HG02678 (cell line): ENCODE measurements around the gene PDK2.

ENCODE experiments used
- ATAC-seq: cut with Tn5 transposase; IDR thresholded peaks from one replicate; pipeline ENCODE4 v1.9.1; 2021; ENCODE audit warnings: mild to moderate bottlenecking, moderate library complexity; ENCODE audit not compliant: unreplicated experiment

The PDK2 gene

GRCh38 chr17:50149091-50149416, 53.9 kb downstream of the PDK2 start:
- ATAC-seq: no peak

DNA sequence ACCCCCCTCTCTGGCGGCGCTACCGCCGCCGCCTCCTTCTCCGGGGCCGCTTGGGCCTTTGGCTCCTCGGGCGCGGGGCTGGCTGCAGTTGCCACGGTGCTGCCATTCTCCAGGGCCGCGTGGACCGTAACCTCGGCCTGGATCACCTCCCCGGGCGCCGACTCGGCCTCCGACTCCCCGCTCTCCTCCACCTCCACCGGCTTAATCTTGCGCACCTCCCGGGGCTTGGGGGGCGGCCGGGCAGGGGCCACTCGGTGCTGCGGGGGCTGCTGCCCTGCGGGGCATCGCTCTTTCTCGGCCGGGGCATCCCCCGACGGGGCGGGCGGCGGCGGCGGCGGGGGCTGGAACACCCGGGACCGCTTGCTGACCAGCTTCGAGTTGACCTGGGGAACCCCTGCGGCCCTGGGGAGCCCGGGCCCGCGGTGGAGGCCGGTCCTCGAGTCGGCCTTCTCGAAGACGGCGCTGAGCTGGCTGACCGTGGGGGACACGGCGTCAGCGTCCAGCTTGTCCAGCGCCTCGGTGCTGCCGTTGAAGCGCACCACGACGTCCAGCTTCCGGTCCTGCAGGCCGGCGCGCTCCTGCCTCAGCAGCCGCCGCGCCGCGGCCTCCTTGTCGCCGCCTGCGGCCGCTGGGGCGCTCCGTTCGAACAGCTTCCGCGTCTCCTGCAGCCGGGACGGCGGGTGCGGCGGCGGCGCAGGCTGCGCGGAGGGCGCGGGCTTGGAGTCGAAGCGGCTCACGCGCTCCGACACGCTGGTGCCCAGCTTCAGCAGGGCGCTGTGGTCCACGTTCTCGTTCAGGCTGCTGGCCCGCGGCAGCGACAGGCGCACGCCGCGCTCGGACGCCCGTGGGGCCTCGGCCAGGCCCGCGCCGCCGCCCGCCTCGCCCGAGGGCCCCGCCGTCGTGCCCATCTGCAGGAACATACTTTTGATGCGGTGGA, 54.5 kb downstream of the PDK2 start:
- no peak for ATAC-seq

- ATAC-seq: no peak
These were observed 55.3 kb downstream of the PDK2 start, which contains the start of gene PPP1R9B for GRCh38 chr17:50150354-50151040. Gene PPP1R9B, minus strand, starts transcription at chr17:50150677. Its CDS starts 164 bp downstream, at chr17:50150513.

GRCh38 chr17:50151041-50151936, 56.1 kb downstream of the PDK2 start:
- ATAC-seq: peak; percentile 39

DNA sequence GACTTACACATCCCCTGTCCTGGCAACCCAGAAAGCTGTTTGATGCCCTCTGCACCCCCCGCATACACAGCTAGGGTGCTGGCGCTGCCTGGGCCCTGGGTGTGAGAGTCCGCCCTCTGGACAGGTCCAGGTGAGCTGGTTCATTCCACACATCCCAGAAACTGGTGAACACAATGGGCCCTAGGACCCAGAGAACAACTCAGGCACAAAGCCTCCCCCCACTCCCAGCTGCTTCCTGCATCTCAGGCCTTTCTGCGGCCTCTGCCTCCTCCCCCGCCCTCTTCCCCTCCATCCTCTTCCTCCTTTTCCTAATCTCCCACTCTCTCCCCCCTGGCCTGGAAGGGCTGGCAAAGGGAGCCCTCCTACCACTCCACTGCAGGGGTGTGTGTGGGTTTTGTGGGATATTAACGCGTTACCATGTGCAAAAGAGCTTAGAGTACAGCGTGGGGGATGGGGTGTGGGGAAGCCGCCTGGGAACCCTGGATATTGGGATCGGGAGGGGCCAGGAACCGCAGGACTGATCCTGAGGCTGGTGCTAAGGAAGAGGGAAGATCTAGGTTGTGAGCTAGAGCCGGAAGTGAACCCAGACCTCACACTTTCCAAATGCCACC, 56.9 kb downstream of the PDK2 start:
- ATAC-seq: no peak

DNA sequence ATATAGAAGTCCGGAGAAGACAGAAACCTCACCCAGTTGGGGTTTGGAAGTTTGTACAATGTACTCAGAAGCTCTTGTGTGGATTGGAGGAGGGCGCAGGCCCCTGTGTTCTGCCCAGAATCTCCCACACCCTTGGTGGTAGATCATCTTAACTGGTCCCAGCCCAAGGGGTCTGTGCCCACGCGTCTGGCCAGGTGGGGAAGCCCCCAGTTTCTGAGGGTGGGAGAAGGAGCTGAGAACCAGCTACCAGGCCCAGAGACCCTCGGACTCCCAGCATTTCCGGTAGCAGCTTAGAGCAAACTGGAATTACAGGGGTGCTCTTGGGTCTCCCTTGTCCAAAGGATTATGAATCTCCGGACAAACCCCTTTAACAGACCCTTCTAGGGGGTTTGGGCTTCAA, 57.6 kb downstream of the PDK2 start:
- ATAC-seq: no peak

DNA sequence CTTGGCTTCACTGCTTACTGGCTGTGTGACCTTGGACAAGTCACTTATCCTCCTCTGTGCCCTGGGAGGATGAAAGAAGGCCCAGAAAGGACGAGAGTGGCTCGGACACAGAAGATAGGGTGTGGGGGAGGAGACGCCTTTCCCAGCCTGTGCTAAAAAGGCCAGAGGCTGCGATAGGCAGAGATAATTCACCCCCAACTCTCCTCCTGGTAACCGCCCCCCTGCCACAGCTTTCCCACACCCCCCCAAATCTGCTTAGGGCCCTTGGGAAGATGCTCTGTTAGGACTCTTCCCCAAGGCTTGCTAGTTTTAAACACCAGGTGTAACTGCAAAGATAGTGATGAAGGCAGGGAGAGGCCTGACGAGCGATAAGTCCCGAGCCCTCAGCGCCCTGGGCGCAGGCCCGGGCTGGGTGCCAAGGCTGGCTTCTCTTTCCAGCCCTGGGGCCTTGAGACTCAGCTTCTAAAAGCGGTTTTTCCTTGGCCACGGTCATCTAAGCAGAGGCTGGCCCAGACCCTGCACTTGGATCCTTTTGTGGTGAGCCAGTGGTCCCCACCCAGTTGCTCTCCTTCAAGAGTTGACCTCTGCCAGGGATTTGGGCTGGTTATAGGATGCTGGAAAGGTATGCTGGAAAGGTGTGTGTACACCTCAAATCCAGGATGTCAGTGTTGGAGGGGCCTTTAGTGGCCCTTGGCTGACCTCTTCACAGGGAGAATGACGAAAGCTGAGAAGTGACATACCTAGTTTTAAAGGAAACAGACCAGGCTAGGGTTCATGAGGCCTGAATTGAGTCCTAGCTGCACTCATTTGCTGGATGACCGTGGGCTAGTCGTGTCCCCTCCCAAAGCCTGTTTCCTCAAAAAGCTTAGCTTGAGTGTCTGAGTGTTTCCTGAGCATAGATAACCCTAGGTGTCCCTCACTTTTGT, 58.8 kb downstream of the PDK2 start:
- ATAC-seq: no peak

- peak; percentile 33 for ATAC-seq
These were observed 59.5 kb downstream of the PDK2 start for GRCh38 chr17:50154604-50155003.

GRCh38 chr17:50155115-50155819, 60.1 kb downstream of the PDK2 start:
- no peak for ATAC-seq

DNA sequence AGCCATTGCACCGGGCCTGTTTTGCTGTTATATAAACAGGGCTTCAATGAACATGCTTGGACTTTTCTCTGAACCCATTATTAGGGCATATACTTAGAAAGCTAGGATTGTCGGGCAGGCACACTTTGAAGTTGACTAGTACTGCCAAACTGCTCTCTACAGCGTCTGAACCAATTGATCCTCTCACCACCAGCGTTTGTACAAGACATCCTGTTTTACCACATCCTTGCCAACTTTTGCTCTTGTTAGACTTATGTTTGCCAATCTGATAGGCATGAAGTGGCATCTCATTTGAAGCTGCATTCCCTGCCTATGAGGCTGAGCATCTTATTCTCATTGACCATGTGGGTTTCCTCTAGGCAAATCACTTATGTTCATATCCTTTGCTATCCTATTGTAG, 62.7 kb downstream of the PDK2 start:
- no peak for ATAC-seq

DNA sequence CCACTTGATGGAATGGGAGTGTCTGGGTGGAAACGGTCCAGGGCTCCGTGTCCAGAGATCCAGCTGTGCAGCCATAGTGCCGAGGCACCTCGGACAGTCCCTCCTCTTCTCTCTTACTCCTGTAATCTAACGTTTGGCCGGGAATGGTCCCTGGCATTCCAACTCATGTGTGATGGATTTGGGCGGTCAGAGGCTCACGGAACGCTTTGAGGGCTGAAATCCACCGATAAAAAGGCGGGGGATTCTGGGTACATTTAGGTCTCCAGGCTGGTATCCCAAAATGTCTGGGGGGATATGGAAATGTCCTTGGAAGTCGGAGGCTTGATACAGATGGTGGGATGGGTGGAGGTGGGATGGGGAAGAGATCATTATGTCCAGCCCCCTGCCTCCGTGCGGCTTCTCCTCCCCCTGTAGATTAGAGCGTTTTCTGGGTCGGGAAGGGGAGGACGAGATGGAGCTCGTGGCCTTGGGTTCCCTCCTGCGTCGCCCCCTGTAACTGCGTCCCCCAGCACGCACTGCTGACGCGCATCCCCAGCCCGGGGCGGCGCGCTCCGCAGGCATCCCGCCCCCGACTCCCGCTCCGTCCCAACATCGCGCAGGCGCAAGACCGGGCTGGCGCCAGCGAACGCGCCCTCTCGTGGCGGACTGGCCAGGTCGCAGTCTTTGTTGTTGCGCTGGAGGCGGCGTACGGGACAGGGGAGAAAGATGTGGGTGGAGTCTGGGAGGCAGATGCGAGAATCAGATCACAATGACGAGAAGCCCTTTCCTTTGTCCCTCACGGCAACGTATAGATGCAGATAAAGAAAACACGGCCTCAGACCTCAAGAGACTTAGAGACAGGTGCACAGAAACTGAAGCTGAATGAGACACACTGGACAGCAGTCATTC, 66.1 kb downstream of the PDK2 start:
- peak; percentile 85 for ATAC-seq
